ENCODE data around the gene C2CD4B.

DNA sequence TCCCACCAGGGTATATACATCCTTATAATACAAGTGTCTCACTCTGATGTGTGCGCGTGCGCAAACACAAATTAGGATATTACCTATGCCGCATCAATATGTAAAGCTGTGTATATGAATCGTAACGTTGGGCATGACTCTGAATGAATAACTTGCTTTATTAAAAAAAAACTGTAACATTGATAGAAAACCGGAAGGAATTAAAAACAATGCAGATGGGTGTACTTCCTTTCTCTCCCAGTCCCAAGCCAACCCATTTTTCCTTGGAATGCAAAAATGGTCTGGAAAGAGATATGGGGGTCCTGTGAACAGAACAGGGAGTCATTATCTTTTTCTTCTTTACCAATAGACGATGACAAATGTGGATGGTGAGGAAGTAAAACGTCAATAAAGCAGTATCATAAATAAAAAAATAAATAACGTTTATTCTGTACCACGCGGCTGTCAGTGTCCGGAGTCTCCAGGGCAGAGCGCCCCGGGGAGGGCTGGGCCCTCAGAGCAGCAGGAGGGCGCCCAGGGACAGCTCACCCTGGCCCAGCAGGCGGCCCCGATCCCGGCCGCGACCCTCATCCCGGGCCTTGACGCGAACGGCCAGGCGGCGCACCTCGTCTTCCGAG is 1.6 kb downstream of the C2CD4B start:
- TF ChIP-seq, protein P1, sequence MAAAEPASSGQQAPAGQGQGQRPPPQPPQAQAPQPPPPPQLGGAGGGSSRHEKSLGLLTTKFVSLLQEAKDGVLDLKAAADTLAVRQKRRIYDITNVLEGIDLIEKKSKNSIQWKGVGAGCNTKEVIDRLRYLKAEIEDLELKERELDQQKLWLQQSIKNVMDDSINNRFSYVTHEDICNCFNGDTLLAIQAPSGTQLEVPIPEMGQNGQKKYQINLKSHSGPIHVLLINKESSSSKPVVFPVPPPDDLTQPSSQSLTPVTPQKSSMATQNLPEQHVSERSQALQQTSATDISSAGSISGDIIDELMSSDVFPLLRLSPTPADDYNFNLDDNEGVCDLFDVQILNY (CRISPR knock-in tag; IDR thresholded peaks at IDR 0.05) = no peak
- TF ChIP-seq JUN (CRISPR knock-in tag; IDR thresholded peaks at IDR 0.05) (no peak), ZNF232 (CRISPR knock-in tag; IDR thresholded peaks at IDR 0.05) (no peak), ZNF423 (CRISPR knock-in tag; IDR thresholded peaks at IDR 0.05) (no peak), SMAD3 (CRISPR knock-in tag; IDR thresholded peaks at IDR 0.05; ENCODE audit: borderline replicate concordance) (no peak)
- TF ChIP-seq, protein P2, sequence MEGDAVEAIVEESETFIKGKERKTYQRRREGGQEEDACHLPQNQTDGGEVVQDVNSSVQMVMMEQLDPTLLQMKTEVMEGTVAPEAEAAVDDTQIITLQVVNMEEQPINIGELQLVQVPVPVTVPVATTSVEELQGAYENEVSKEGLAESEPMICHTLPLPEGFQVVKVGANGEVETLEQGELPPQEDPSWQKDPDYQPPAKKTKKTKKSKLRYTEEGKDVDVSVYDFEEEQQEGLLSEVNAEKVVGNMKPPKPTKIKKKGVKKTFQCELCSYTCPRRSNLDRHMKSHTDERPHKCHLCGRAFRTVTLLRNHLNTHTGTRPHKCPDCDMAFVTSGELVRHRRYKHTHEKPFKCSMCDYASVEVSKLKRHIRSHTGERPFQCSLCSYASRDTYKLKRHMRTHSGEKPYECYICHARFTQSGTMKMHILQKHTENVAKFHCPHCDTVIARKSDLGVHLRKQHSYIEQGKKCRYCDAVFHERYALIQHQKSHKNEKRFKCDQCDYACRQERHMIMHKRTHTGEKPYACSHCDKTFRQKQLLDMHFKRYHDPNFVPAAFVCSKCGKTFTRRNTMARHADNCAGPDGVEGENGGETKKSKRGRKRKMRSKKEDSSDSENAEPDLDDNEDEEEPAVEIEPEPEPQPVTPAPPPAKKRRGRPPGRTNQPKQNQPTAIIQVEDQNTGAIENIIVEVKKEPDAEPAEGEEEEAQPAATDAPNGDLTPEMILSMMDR (IDR thresholded peaks at IDR 0.05) = no peak
- TF ChIP-seq, protein P3, sequence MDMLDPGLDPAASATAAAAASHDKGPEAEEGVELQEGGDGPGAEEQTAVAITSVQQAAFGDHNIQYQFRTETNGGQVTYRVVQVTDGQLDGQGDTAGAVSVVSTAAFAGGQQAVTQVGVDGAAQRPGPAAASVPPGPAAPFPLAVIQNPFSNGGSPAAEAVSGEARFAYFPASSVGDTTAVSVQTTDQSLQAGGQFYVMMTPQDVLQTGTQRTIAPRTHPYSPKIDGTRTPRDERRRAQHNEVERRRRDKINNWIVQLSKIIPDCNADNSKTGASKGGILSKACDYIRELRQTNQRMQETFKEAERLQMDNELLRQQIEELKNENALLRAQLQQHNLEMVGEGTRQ (CRISPR knock-in tag; IDR thresholded peaks at IDR 0.05) = no peak
- TF ChIP-seq, protein P4, sequence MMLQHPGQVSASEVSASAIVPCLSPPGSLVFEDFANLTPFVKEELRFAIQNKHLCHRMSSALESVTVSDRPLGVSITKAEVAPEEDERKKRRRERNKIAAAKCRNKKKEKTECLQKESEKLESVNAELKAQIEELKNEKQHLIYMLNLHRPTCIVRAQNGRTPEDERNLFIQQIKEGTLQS (CRISPR knock-in tag; conservative IDR thresholded peaks at IDR 0.05) = no peak
- TF ChIP-seq, protein P5, sequence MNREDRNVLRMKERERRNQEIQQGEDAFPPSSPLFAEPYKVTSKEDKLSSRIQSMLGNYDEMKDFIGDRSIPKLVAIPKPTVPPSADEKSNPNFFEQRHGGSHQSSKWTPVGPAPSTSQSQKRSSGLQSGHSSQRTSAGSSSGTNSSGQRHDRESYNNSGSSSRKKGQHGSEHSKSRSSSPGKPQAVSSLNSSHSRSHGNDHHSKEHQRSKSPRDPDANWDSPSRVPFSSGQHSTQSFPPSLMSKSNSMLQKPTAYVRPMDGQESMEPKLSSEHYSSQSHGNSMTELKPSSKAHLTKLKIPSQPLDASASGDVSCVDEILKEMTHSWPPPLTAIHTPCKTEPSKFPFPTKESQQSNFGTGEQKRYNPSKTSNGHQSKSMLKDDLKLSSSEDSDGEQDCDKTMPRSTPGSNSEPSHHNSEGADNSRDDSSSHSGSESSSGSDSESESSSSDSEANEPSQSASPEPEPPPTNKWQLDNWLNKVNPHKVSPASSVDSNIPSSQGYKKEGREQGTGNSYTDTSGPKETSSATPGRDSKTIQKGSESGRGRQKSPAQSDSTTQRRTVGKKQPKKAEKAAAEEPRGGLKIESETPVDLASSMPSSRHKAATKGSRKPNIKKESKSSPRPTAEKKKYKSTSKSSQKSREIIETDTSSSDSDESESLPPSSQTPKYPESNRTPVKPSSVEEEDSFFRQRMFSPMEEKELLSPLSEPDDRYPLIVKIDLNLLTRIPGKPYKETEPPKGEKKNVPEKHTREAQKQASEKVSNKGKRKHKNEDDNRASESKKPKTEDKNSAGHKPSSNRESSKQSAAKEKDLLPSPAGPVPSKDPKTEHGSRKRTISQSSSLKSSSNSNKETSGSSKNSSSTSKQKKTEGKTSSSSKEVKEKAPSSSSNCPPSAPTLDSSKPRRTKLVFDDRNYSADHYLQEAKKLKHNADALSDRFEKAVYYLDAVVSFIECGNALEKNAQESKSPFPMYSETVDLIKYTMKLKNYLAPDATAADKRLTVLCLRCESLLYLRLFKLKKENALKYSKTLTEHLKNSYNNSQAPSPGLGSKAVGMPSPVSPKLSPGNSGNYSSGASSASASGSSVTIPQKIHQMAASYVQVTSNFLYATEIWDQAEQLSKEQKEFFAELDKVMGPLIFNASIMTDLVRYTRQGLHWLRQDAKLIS (CRISPR knock-in tag; IDR thresholded peaks at IDR 0.05; ENCODE audit: borderline replicate concordance) = no peak

Measured in WTC11 (cell line).